C4-2B (cell line): ENCODE results near the gene TMEM167B.

Source experiments
- H3K27ac ChIP-seq: fragments of 450-650 bp; 2 replicates; pipeline ENCODE4 v1.5.1; 2017
- CTCF ChIP-seq: fragments of 450-650 bp; conservative IDR thresholded peaks from 2 replicates; pipeline ENCODE4 v1.5.1; 2017; ENCODE audit warnings: mild to moderate bottlenecking
- ZFX ChIP-seq: fragments of 450-650 bp; IDR thresholded peaks from 2 replicates; pipeline ENCODE4 v1.6.1; 2017

TMEM167B gene

GRCh38 chr1:109090196-109091077 lies at the start of gene TMEM167B:
TMEM167B (plus strand) TSS chr1:109090764; CDS start chr1:109090873, 109 bp downstream.
- TF ChIP-seq CTCF (no peak), ZFX (peak; percentile 45)
- H3K27ac ChIP-seq, result peak within 1 kb of the TSS; percentile 78

GRCh38 chr1:109040989-109041620 lies 49.5 kb upstream of the TMEM167B start:
- TF ChIP-seq CTCF (no peak), ZFX (no peak)
- peak overlapping the region; percentile 83 for H3K27ac ChIP-seq

GRCh38 chr1:109041621-109042468 lies 48.7 kb upstream of the TMEM167B start, which contains the start of gene WDR47:
WDR47 (minus strand) TSS chr1:109042102; CDS start chr1:109023512, 18,590 bp downstream.
- peak within 1 kb of the TSS; percentile 83 for H3K27ac ChIP-seq

GRCh38 chr1:109045595-109045994 lies 45.0 kb upstream of the TMEM167B start:
- H3K27ac ChIP-seq, result no peak overlapping the region
- no peak for TF ChIP-seq CTCF
- no peak for TF ChIP-seq ZFX

More at GRCh38 chr1:109041621-109042468, 48.7 kb upstream of the TMEM167B start, which contains the start of gene WDR47:
- TF ChIP-seq ZFX (peak; percentile 58), CTCF (no peak)

GRCh38 chr1:109046671-109047070 lies 43.9 kb upstream of the TMEM167B start:
- TF ChIP-seq CTCF (no peak), ZFX (no peak)
- H3K27ac ChIP-seq, result no peak overlapping the region

- TF ChIP-seq CTCF (no peak), ZFX (no peak)
These were observed 43.2 kb upstream of the TMEM167B start for GRCh38 chr1:109047339-109047738.

More at GRCh38 chr1:109047339-109047738, 43.2 kb upstream of the TMEM167B start:
- no peak overlapping the region for H3K27ac ChIP-seq
